Vagina (tissue), 2 donors: ENCODE measurements around the gene GGNBP2.

Source experiments
- POLR2A ChIP-seq, 2 donors: fragments of 450-650 bp; IDR thresholded peaks; one replicate each; pipeline ENCODE4 v1.6.1; 2017; ENCODE audit warnings: antibody characterized with exemption in 2 of 2, mild to moderate bottlenecking in 2 of 2, moderate library complexity in 2 of 2
- POLR2AphosphoS5 ChIP-seq, 2 donors: sonication (generic); formaldehyde crosslinking; IDR thresholded peaks; one replicate each; pipeline ENCODE4 v1.9.0; 2017; ENCODE audit warnings: antibody characterized with exemption in 2 of 2, mild to moderate bottlenecking in 2 of 2, low read depth in 1 of 2; ENCODE audit not compliant: insufficient read depth in 1 of 2
- TF ChIP-seq, protein P1 (sequence below), 3 experiments: fragments of 450-650 bp in 2 of 3; fragments of 200-600 bp in 1 of 3; sonication (generic) in 1 of 3; IDR thresholded peaks; one replicate each; pipeline ENCODE4 v1.5.1; 2017 to 2019; ENCODE audit warnings: antibody characterized with exemption in 3 of 3, mild to moderate bottlenecking in 2 of 3, moderate library complexity in 2 of 3

DNA sequence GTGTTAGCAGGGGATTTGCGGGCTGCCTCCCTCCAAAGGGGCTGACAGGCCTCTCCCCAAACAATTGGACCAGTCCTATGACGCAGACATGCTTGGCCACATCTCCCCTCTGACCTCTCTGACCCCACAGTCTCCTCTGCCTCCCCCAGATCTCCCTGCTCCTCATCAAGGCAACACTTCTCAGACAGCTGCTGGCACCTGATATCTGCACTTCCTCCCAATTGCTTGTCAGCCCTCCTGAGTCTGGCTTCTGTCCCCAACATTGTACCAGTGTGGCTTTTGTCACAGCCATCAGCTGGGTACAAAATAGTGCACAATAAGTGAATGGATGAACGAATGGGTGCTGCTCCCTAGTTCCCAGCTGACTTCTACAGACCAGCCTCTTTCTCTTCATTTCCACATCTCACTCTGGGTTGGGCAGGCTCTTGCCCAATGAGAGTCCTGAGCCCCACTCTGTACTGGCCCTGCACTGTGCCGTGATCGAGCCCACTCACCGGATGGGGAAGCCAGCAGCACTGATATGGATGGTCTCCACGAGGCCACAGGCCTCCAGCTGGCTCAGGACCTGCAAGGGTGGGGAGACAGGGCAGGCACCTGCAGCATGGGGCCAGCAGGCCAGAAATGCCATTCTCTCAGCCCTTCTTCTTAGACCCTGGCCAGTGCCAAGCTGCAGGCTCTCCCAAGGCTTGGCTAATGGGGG, 41.1 kb upstream of the GGNBP2 start:
- TF ChIP-seq, protein P1, sequence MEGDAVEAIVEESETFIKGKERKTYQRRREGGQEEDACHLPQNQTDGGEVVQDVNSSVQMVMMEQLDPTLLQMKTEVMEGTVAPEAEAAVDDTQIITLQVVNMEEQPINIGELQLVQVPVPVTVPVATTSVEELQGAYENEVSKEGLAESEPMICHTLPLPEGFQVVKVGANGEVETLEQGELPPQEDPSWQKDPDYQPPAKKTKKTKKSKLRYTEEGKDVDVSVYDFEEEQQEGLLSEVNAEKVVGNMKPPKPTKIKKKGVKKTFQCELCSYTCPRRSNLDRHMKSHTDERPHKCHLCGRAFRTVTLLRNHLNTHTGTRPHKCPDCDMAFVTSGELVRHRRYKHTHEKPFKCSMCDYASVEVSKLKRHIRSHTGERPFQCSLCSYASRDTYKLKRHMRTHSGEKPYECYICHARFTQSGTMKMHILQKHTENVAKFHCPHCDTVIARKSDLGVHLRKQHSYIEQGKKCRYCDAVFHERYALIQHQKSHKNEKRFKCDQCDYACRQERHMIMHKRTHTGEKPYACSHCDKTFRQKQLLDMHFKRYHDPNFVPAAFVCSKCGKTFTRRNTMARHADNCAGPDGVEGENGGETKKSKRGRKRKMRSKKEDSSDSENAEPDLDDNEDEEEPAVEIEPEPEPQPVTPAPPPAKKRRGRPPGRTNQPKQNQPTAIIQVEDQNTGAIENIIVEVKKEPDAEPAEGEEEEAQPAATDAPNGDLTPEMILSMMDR (IDR thresholded peaks at IDR 0.05): no peak
- no peak for TF ChIP-seq POLR2AphosphoS5 (IDR thresholded peaks at IDR 0.05; ENCODE audit: insufficient read depth in 1 of 2, low read depth in 1 of 2)
- TF ChIP-seq POLR2A (IDR thresholded peaks at IDR 0.05): no peak
